HG02943 (cell line): ENCODE results near the gene ANKRD52.
"Not testable (repeated sequence)": the region's sequence is repeated elsewhere in the genome, so short reads cannot be mapped to it uniquely, and the experiment has no call there.

Source experiments
- ATAC-seq: cut with Tn5 transposase; IDR thresholded peaks from one replicate; pipeline ENCODE4 v1.9.1; 2021; ENCODE audit warnings: mild to moderate bottlenecking, low read depth, moderate library complexity; ENCODE audit not compliant: unreplicated experiment

ANKRD52 gene

DNA sequence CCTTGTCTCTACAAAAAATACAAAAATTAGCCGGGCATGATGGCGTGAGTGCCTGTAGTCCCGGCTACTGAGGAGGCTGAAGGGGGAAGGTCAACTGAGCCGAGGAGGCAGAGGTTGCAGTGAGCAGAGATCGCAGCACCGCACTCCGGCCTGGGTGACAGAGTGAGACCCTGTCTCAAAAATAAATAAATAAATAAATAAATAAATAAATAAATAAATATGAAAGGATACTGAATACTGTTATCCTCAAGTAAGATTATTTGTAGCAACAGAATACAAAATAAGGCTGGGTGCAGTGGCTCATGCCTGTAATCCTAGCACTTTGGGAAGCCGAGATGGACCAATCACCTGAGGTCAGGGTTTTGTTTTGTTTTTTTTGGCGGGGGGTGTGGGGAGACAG, 38.3 kb downstream of the ANKRD52 start:
- ATAC-seq, result no peak

- no peak for ATAC-seq
Measured at GRCh38 chr12:56216461-56216860, 41.7 kb downstream of the ANKRD52 start.

DNA sequence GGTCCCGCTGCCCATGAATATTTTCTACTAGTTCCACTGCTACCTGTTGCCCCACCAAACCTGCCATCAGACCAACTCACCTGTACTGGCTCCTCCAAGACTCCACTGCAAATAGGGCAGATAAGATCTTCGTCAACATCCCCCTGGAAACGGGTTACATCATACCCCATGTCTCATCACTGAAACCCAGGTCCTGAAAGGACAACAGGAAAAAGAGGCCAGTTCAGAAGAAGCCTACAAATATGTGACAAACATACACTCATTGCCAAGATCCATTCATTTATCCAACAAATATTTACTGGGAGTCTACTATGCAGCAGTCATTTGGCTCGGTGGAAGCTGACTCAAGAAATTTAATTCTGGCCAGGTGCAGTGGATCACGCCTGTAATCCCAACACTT, 44.3 kb downstream of the ANKRD52 start:
- no peak for ATAC-seq

GRCh38 chr12:56212361-56212760, 45.8 kb downstream of the ANKRD52 start:
- no peak for ATAC-seq

DNA sequence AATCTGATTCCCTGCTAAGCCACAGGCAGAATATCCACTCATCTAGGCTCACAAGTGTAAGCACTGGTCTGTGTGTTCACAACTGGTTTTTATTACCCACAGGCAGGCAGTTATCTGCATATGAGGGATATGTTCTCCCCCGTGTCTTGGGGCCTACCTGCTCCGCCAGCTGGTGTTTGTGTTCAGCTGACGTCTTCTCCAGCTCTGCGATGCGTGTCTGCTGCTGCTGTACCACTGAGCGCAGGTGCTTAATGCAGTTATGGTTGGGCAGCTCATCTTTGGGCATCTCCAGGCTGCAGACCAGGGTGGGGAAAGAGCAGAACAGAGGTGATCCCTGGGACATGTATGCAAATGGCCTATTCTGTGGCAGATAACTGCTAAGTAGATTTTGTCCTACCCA, 50.2 kb downstream of the ANKRD52 start:
- ATAC-seq, result no peak

DNA sequence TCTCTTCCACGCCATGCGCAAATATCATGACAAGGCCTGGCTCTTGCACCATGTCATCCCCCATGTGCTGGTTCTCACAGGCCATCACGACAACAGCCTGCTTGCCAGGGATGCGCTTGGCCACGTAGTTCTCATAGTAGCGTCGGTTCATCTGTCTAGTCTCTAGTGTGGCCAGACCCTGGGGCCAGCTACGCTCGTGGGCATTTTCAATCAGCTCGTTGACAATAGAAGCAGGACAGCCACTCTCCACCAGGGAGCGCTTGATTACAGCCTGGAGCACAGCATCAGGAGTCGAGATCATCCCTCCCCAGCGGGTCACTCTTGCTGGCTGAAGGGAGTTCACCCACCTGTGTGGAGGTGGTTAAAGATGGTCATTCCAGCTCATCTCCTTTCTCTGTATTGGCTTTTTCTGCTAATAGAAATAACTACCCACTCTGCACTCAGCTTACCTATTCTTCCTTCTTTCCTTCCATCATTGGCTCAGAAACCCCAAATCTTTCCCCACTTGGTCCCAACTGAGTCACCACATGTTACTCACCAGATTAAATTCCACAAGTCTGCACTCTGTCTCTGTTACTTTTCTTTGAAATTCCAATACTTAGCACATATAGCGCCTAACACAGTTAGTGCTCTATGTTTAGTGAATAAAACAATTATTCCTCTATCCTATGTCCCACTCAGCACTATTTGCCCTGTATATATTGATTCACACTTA, 51.6 kb downstream of the ANKRD52 start:
- ATAC-seq, result no peak

DNA sequence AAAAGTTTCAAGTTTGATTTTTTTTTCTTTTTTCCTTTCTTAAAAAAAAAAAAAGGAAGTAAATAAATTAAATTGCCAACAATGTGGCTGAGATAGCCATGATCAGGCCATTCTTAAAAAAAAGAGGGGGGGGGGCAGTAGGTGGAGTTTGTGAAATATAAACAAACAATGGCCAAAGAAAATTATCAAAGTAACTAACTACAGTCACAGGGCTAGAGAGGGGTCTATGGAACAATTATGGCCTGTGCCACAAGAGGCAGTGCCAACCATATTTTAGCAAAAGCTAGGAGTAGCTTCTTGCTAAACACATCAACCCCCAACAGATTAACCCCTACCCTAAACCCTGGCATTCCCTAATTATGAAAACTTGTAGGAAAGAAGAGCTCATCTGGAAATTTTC, 52.7 kb downstream of the ANKRD52 start:
- ATAC-seq, result no peak

- ATAC-seq, result no peak
Measured at GRCh38 chr12:56204275-56204674, 53.9 kb downstream of the ANKRD52 start.

DNA sequence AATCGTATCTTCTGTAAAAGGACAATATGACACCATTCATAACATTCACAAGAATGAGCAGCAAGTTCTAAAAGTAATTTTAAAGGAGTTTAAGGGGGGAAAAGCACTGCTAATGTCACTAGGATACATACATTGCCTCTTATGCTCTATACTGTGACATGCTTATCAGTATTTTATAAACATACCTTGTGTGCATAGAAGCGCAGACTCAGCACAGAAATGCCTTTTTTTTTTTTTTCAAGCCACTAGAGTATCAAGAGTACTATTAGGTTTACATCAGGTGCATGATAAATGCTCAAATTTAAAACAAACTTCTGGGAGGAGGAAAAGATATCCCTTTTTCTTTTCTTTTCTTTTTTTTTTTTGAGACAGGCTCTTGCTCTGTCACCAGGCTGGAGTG, 55.3 kb downstream of the ANKRD52 start:
- ATAC-seq, result no peak

- no peak for ATAC-seq
Measured at GRCh38 chr12:56202366-56202765, 55.8 kb downstream of the ANKRD52 start.

- no peak for ATAC-seq
Measured at GRCh38 chr12:56198836-56199235, 59.3 kb downstream of the ANKRD52 start.

DNA sequence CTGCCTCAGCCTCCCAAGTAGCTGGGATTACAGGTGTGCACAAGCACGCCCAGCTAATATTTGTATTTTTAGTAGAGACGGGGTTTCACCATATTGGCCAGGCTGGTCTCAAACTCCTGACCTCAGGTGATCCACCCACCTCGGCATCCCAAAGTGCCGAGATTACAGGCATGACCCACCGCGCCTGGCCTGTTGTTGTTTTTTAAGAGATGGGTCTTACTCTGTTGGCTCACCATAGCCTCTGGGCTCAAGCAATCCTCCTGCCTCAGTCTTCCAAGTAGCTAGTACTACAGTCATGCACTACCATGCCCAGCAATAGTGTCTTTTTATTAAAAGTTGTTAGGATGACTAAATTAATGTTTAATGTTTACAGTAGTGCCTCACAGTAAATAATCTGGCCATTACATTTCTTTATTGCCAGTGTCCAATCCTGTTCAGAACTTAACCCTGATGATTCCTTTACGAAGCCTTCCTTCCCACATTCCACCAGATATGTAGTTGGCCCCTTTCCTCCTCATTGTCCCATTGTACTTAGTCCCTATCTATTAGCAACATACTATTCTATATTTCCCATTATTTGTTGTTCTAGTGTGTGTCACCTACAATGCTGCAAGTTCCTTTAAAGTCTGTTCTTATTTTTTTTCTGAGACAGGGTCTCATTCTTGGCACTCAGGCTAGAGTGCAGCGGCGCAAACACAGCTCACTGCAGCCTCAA, 60.1 kb downstream of the ANKRD52 start:
- ATAC-seq, result no peak

DNA sequence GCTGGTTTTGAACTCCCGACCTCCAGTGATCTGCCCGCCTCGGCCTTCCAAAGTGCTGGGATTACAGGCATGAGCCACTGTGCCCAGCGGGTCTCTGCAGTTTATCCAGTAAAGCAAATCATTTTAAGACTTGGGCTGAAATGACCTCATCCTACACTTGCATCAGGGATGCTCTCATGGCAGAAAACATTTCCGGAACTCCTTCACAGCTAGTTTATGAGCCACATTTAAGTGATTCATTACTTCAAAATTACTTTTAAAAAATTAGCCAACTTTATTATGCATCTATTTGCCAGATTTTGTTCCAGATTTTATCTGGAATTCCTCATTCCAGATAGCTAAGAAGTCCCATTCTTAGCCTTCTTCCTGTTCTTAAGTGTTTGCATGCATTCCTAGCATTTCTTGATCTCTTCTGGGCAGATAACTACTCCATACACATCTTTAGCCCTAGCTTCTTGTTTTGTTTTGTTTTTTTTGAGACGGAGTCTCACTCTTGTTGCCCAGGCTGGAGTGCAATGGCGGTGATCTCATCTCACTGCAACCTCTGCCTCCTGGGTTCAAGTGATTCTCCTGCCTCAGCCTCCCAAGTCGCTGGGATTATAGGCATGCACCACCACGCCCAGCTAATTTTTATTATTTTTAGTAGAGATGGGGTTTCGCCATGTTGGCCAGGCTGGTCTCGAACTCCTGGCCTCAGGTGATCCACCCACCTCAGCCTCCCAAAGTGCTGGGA, 61.2 kb downstream of the ANKRD52 start:
- ATAC-seq, result not testable (repeated sequence)

DNA sequence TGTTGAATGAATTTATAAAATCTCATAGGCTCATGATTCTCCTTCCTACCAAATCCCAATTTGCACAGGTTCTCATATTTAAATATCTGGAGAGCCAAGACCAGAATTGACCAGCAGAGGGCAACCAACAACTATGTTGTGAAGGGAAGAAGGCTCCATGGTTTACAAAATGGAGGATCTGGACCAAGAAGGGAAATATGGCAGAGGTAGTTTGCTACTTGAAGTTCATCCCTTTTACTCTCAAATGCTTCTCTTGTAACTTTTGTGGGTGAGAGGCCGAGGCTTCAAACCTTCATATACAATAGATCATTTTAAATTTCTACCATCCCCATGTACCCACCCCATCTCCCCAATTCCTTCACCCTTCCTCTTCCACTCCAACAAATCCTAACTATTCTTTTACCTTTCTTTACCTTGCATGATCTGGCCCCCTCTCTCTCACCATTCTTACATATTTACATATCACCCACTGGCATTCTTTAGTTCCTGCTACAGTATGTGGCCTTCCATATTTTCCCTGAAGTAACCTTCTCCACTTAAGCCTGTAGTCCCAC, 65.1 kb downstream of the ANKRD52 start:
- ATAC-seq, result no peak

DNA sequence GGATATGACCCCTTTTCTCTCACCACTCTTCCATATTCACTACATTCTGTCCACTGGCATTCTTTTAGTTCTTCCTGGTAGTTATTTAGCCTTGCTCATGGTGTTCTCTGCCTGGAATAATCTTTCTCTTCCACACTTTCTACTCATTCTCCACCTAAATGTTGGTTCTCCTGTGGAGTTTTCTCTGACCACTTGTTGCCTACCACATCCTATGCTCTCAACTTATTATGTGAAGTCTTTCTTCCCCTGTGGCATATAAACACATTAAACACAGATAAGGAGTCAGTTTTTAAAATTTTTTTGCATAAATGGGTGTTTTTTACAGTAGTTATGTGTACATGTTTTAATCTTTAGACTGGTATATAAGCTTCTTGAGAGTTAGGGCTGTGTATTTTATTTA, 65.6 kb downstream of the ANKRD52 start:
- no peak for ATAC-seq

DNA sequence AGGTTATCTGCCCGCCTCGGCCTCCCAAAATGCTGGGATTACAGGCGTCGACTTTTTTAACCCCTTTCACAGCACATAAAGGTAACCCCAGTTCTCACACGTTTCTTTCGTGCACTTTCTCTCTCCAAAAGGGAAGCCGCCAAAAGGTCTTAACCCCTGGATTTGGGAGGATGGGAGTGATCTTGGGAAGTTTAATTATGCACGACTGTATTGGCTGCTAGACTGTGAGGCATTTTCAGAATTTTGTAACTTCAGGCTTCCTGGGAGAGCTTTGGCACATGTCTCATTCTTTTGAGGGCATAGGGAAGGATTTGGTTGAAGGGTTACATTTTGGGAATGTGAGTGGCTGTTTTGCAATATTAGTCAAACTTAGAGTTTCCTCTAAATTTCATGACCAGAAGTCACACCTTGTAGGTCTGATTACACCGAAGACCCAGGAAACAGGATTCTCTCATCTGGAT, 67.5 kb downstream of the ANKRD52 start:
- no peak for ATAC-seq

DNA sequence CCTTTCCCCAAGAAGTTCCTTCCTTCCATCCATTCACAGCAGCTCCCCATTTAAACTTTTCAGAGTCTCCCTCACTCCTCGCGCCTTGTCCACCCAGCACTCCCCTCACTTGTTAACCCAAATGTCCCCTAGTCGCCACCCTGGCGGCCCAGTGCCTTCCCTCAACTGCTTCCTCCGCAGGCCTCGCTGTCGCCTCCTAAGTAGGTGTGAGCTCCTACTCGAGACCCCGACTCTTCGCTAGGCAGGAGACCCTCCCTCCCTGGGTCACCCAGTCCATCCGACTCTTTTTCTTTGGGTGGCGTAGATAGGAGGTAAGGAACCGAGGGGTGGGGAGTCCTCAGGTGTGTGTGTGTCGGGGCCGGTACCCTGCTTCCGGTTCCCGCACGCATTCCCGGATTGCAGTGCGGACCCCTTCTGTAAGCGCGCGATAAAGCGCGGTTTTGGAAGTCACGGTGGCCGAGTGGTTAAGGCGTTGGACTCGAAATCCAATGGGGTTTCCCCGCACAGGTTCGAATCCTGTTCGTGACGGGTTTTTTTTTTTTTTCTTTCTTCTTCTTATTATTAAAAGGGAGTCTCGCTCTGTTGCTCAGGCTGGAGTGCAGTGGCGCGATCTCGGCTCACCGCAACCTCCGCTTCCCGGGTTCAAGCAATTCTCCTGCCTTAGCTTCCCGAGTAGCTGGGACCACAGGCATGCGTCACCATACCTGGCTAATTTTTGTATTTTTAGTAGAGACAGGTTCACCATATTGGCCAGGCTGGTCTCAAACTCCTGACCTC, 68.1 kb downstream of the ANKRD52 start:
- ATAC-seq, result peak; percentile 46

DNA sequence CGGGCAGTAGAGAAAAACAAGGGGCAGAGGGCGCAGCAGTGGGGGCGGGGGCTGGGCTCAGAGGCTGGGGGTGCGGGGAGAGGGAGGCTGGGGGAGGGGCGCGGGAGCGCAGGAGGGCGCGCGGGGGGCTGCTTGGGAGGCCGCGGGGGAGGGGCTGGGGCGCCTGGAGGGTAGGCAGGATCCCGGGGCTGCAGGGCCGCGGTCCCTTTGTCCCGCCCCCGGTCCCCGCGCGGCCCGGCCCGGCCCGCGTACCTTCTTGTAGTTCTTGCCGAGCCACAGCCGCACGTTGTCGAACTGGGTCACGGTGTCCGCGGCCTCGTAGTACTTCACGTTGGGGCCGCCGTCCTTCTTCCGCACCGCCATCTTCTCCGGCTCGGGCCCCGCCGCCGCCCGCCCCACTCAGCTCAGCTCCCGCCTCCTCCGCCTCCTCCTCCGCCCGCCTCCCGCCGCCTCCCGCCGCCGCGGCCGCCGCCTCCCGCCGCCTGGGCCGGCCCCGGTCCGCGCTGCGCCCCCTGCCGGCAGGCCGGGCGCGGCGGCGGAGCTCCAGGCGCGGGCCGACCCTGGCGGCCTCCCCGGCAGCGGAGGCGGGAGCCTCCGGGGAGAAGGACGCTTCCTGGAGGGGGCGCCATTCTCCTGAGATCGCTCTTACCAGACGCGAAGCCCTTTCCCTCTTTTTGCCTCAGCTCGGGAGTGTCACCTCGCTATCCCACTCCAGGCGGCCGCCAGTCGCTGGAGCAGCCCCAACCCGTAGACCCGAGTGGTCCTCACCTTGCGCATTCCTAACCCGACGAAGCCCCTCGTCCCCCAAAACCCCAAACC, 68.9 kb downstream of the ANKRD52 start, which contains the start of gene SMARCC2:
Gene SMARCC2, minus strand, starts transcription at position 385 of the 819 bp plus-strand sequence. Its CDS starts 22 bp downstream, at position 363.
- peak; percentile 64 for ATAC-seq

- ATAC-seq, result no peak
Measured at GRCh38 chr12:56188778-56189098, 69.4 kb downstream of the ANKRD52 start.
